ENCODE measurements around the gene GPR84.

The GPR84 gene

DNA sequence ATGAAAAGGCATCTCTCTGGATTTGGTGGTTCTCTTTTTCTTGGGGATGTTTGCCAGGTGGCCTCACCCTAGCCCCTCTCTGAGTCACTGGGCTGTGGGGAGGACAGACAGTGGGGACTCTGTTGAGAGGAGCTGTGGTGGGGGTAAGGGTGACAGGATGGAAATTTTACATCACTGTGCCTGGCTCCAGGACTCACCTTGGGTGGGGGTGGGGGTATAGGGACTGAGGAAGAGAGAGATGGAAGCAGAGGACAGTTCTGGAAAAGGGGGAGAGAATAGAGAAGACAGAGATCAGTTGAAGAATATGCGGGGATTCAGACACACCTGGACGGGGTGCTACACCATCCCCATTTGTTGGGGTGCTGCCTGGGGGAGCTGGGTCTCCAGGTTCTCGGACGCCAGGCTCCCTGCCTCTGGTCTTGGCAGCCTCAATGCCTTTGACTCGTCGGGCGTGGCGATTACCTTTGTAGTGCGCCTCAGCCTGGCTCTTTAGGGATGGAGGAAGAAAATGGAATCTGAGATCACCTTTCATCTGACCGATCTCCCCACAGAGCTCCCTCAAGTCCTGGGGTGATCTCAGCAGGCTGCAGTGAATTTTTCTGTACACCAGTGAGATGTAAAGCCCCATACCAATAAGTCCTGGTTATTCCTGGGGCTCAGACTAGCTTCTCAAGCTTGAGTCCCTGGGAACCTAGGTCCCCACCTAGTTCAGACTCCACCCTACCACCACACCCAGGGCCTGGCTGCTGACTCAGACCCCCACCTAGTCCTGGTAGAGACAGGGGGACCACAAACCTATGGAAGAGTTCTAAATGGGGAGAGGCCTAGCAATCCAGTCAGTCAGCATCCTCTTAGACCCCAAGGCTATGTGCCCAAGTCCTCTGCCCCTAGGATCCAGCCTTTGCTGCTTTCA, 9.6 kb upstream of the GPR84 start:
- no peak for DNase-seq

DNA sequence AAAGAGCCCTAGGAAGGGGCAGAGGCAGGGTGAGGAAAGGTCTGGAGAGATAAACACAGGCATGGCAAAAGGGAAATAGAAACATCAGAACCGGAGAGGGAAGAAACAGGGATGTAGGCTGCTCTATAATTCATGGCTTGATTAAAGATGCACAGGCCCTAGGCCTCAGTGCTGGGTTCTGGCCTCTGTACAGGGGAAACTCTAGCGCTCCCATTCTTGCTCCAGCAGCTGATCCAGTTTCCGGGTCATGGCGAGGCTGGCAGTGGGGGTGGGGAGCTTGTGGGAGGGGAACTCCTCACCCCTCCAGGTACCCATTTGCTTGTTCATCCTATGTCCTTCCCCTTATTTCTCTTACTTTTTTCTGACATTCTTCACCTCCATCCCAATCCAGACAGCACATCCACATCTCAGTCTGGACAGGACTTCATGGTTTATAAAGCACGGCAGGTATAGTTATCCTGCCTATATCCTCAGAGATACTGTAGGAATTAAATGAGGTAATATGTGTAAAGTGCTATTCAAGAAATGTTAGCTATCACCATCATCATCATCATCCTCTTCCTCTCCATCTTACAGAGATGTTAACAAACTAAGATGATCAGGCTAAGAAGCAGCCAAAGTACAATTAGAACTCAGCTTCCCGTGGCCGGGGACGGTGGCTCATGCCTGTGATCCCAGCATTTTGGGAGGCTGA, 8.0 kb upstream of the GPR84 start:
- DNase-seq, result no peak

DNA sequence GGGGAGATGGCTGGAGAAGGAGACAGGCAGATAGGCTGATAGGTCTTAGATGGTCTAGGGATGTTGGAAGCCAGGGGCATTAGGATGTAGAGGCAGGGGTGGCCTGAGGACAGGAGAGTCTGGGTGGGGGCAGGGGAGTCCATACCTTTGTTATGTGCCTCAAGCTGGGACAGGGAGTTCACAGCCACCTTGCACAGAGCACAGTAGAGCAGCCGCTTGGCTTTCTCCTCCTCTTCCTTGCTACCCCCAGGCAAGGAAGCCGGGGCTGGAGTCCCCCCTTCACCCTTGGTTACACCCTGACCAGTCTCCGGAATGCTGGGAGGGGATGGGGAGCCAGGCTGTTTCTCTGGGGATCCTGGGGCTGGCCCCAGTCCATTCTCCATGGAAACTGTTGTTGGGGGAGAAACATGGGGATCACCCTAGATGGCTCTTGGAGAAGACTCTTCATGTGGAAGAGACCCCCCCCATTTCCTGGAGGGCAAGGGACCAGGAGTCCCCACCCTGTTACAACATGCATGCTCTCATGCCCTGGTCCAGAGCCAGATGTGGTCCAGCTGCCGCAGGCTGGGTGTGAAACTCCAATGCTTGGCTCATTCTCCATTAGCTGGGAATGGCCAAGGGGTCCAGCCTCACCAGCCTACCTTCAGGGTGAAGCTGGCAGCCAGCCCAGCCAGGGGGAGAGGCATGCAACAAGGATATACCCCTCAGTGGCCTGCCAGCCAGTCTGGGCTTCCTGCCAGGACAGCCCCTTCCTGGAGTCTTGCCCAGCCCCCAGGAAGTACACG, 7.2 kb upstream of the GPR84 start:
- peak; percentile 98 for DNase-seq

DNA sequence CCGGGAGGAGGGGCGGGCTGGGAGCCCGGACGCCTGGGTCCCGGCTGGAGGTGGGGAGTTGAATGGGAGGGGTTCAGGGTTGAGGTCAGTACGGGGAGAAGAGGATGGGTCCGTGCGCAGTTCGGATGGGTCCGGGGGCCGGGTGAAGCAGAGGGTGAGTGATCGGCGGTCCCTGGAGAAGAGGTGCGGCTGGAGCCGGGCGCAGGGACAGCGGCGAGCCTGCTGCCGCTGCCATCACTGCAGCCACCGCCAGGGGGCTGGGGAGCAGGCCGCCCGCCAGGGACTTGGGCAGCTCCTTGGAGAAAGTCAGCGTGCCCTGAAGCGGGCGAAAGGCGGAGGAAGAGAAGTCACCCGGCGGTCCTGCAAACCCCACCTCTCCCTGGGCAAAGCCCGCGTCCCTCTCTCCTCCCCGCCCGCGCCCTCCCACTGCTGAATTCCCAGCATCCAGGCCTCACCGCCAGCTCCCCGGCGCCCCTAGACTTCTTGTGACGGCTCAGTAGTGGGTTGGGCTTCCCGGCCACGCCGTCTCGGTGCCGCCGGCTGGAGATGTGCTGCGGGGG, 6.0 kb upstream of the GPR84 start:
- no peak for DNase-seq

DNA sequence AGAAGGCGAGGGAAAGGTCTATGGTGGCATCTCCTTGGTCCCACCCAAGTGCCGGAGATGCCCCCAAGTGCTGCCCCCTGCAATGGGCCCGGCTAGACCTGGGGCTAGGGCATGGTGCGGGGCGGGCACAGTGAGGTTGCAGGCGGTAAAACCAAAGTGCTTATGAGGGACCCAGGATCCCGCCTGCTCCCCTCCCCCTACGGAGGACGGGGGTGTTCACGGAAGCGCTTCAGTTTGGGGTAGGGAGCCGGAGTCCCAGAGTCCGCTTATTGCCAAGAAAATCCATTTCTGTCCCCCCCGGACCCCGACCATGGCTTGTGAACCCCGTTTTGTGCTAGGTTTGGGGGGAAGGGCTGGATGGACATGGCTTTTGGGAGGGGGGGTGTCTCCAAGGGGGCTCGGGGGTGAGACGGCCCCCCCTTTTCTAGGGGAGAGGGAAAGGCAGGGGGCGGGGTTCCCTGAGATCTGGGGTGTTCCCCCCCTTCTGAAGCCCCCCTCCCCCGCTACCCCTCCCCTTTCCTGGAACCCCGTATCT, 5.4 kb upstream of the GPR84 start:
- DNase-seq, result no peak

DNA sequence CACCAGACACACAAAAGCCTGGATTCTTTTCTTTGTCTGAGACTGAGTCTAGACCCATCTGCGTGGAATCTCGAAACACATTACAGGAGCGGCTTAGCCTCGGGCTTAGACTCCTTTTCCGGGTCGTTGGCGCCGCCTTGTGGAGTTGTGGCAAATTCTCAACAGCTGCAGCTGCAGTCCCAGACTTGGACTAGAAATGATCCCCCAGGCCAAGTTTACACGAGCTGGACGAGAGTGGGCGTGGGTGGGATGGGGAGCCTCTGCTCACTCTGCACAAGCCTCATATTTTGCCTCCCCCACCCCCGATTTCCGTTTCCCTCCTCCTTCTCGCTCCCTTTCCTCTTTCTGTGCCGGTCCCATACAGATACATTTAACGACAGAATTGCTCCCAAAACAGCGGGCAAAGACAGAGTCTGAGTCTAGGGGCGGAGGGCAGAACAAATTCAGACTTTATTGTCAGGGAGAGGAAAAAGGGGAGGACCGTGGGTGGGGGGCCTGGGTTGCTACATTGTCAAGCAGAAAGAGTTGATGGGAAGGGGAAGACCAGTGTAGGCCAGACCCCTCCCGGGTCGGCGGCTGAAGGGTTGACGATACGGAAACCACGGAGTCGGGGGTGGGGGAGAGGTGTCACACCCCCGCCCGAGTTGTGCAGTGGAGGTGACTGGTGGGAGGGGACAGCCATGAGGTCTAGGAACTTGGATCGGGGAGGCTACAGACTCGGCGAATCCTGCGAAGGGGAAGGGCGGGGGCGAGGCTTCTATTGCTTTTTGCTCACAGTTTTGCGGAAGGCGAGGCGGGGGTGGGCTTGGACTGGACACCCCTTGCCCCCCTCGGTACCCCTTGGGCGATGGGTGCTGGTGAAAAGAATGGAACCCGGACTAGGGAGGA, 4.7 kb upstream of the GPR84 start:
- DNase-seq, result peak; percentile 85

DNA sequence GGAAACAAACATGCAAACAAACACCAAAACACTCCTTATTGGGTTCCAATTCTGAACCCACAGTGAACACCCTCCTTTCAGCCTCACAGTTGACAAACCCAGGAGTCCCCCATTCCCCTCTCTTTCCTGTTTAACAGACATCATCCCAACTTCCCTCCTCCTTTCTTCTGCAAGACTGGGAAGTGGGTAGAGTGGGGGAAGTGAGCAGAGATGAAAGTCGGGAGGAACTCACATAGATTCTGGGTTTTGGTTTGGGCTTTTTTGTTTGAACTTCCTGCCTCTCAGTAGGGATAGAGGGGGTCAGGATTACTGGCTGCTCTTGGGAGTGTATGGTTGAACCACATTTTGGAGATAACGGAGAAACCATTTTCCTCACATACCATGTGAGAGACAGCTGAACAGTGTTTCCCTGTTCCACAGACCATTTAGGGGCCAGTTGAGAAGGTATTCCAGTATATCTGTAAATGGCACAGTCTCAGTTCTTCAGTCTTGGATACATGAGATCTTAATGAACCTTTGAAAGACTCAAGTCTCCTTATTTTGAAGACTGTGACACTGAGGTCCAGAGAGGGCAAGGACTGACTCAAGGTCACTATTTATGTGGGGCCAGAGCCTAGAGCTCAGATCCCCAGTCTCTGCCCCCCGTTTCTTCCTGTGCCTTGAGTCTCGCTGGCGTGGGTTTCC, 3.9 kb upstream of the GPR84 start:
- no peak for DNase-seq

DNA sequence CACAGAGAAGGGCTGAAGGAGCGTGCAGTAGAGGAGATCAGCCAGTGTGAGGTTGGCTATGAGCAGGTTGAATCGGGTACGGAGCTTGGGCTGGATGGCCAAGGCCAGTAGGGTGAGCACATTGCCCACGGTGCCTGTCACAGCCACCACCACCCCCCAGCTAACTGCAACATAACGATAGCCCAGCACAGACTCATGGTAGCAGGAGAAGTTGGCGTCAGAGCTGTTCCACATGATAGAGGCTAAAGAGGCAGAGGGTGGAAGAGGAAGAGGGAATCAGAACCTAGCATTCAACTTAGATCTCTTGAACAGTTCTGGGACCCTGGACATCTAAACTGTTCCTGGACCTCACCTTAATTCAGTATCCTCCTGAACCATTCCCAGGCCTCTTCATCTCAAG, 668 bp downstream of the GPR84 start:
- no peak for DNase-seq

DNA sequence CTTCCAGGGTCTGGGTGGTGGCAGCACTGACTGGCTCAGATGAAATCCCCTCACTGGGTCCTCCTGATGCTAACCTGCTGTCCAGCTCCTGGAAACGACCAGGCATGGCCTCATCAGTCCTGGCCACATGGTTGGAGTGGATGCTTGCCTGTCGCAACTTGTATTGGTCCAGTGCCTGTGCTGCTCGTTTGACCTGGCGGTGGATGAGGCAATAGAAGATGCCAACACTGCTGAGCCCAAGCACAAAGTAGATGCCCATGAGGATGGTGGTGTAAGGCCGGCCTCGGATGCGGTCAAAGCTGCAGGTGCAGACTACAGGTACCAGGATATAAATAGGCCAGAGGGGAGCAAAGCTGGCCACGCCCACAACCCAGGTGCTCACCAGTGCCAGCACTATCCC, 1.2 kb downstream of the GPR84 start:
- DNase-seq, result no peak

DNA sequence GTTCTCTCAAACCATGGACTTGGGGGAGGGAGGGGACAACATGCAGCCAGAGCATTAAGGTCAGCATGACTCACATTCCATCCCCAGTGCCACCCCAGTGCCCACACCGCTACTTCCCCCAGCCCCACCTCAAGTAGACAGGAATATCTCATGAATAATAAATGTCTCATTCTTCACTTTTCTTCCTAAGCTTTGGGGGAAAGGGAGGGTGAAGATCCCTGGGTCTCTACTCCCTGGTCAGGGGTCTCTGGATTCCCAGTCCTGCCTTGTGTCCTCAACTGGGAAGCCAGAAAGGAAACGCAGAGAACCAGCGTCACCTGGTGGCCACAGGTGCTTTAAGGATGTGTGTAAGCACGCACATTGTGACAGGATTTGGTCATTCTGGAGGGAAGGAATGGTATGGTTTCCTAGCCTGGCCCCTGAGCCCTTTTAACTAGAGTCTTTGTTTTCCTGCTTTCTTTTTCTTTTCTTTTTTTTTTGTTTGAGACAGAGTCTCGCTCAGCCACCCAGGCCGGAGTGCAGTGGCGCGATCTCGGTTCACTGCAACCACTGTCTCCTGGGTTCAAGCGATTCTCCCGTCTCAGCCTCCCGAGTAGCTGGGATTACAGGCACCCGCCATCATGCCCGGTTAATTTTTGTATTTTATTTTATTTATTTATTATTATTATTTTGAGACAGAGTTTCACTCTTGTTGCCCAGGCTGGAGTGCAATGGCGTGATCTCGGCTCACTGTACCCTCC, 3.4 kb downstream of the GPR84 start:
- peak; percentile 92 for DNase-seq

DNA sequence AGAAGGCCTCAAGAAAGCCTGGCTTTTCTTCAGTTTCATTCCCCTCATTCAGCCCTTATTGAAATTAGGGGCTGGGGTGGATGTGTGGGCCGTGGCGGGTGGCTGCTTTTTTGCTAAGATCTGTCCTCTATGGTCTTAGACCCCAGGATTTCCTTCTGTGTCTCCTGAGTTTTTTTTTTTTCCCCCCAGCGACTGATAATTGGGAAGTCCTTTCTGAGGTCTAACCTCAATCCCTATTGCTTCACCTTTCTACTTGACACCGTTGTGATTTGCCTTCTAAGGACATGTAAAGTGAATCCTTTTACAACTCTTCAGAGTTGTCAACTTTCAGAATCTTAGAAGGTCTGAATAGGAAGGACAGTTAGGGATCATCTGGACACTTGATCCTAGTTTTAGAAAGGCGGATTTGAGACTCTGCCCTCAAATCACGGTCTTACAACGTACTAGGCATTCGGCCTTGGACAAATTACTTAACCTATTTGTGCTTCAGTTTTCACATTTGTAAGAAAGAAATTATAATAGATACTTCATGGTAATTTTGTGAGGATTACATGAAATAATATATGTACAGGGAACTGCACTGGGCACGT, 4.4 kb downstream of the GPR84 start:
- DNase-seq, result no peak

DNA sequence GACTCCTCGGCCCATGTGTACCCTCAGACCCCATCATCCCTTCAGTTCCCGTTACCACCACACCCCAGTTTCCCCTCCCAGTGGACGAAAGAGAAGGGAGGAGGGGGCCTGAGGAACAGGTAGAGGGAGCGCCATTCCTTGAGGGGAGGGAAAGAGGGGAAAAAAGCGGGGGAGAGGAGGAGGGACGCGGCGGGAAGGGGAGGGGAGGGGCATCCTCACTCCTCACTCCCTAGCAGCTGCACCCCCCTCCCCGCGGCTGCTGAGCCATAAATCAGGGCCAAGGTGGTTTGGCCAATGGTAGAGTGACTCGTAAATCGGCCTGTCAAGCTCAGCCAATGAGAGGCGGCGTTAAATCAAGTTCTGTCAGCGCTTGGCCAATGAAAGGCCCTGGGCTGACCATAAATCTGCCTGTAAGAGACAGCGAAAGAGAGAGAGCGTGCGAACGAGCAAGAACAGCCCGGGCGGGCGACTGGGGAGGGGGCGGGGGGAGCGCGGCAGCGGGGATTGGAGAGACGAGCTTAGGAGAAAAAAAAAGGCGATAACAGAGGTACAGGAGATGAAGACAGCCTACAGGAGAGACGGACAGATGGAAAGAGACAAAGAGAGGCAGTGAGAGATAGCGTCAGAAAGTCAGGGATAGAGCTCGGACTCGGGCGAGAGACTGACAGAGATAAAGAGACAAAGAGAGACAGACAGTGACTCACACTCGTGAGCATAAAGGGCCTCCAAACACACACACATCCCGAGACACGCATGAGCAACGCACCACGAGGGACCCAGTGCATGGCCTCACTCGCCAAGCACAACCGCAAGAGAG, 5.1 kb downstream of the GPR84 start:
- peak; percentile 100 for DNase-seq

DNA sequence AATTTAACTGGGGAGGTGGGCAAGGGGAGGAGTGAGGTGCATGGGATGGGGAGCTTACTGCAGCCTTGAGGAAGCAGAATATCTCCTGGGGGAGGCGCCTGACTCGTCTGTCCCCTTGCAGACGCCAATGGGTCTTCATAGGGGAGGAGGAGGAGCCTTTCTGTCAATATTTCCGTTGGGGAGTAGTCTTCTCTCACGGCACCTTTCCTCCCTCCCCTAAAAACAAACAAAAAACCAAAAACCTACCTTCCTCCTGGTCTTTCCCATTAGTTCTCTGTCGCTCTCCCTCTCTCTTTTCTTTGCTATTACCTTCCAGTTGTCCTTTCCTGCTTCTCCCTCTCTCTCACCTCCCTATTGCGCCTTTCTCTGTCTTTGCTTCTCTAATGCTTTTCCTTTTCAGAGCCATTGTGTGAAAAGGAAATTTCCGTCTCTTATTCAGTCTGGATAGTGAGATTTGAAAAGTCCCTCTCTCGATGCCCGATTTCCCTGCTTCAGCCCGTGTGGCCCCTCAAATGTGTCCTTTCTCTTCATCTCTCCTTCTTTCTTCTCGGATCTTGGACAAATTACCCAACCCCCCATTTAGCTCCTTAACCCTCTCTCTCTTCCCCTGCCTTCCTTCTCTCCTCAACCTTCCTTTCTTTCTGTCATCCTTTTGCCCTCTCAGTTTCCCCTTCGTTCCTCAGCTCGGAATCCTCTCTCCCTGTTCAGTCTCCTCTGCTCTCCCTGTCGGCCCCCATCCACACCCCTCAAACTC, 5.9 kb downstream of the GPR84 start:
- peak; percentile 72 for DNase-seq

DNA sequence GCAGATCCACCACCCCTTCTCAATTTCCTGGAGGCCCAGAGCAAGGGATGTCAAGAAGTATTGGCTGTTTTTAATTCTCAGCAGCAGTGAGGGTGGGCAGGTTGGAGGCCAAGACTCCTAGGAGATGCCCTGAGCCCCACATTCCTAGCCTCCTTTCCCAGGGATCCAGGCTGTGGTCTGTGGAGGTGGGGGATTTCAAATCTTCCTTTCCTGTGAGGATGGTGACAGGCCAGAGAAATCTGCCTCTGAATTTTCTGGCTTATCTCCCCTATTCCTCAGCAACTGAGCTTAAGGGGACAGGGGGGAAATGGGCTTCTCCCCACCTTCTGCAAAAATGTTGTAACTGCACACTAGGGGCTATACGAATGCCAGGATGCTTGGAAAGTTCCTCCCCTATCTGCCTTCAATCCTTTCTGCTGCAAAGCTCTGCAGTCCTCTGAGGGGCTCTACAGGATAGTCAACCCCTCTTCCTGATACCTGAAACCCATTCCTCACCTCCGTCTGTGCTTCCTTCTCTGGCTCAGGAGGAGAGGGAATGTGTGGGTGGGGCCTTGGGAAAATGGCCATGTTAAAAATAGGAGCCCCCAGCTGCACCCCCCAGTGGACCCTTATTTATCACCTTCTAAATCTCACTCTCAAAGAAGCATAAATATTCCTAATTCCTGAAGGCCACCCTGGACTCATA, 6.6 kb downstream of the GPR84 start:
- DNase-seq, result no peak

DNA sequence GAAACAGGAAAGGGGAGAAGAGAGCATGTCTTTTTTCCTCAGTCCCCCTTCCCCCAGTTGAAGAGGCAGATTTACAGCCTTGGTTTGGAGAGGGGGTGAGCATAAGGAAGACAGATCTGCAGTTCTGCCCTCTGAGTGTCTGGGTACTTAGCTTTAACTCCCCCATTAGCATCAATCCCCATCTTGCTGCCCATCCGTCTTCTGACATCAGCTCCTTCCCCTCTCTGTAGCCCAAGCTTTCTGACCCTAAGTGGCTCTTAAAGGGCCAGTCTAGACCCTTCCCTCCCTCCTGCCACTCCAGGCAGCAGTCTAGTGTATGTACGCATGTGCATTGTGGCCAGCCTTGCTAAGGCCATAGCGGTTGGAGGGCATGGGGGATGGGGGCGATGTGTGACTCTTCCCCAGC, 7.3 kb downstream of the GPR84 start:
- DNase-seq, result peak; percentile 41

DNA sequence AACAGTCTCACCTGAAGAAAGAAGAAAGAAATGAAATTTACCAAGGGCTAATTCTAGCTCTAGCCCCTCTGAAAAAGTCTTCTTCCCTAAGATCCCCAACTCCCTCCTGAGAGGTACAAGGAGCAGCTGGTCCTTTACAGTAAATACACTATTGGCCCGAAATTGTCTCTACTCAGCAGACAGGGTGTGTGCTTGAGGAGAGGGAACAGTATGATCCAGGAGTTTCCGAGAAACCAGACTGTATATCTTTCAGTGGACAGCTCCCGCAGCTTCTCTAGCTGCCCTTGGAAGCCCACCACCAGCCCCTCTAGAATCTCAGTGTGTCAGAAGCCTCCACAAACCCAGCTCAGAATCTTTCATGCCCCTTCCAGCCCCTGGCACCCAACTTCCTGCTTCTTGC, 8.1 kb downstream of the GPR84 start:
- no peak for DNase-seq

DNA sequence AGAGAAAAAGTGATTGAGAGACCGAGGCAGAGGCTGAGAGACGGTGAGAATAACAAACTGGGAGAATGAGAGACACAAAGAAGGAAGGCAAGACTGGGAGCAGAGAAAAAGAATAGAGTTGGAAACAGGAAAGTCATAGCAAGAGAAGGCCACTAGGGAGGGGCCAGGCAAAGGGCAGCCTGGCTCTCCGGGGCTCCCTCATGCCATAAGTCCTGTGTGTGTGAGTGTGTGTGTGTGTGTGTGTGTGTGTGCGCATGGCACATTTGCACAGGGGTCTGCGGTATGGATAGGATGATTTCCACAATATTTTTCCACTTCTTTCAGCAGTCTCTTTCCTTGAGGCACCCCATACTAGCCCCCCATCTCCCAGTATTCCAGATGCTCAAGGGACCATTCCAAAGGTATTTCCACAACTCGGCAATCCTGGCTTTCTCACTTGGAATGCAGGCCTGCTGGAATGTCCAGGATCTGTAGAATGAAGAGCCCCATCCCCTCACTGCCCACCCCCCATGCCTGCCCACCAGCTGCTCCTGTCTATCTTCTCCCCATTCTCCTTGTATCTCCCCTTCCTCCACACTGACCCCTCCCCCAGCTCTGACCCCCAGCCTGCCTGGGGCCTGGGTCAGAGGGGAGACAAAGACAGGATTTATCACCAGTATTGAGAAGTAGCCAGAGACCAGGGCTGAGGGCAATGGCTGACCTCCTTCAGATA, 9.0 kb downstream of the GPR84 start:
- DNase-seq, result no peak
